Measurements from ENCODE around the gene HAPLN3.

- TF ChIP-seq CTCF (IDR thresholded peaks at IDR 0.05) (no peak), EZH2 (IDR thresholded peaks at IDR 0.05) (no peak), EZH2phosphoT487 (IDR thresholded peaks at IDR 0.05) (no peak)
These were observed 21.6 kb downstream of the HAPLN3 start for GRCh38 chr15:88873786-88874185.
